Type B pancreatic cell (in vitro differentiated cells): ENCODE measurements around the gene CYP2C9. TPM values are rescaled to one million over a fixed set of nuclear protein-coding genes. Genes with fewer than 3 reads are reported as not detected.
A peak's percentile ranks its signal among the peaks of the same experiment; 100 is the strongest.
"Not testable (repeated sequence)": the region's sequence is repeated elsewhere in the genome, so short reads cannot be mapped to it uniquely, and the experiment has no call there.

Experiments
- DNase-seq: peaks from one replicate; pipeline ENCODE4 v3.0.0; 2021; ENCODE audit warnings: mixed read lengths; ENCODE audit not compliant: unreplicated experiment; ENCODE audit errors: extremely low spot score
- H3K27ac Mint-ChIP-seq: 2 replicates; pipeline ENCODE4 v1.8.0; 2021; ENCODE audit warnings: mild to moderate bottlenecking, mixed read lengths
- H3K27me3 Mint-ChIP-seq: 2 replicates; pipeline ENCODE4 v1.8.0; 2021; ENCODE audit warnings: mixed read lengths
- H3K36me3 Mint-ChIP-seq: 2 replicates; pipeline ENCODE4 v1.8.0; 2021; ENCODE audit warnings: mixed read lengths
- H3K4me1 Mint-ChIP-seq: one replicate; pipeline ENCODE4 v1.8.0; 2021; ENCODE audit warnings: mixed read lengths; ENCODE audit not compliant: unreplicated experiment
- H3K4me3 Mint-ChIP-seq: 2 replicates; pipeline ENCODE4 v1.8.0; 2021; ENCODE audit warnings: mild to moderate bottlenecking, mixed read lengths
- H3K9me3 Mint-ChIP-seq: 2 replicates; pipeline ENCODE4 v1.8.0; 2021; ENCODE audit warnings: mixed read lengths
- CTCF ChIP-seq: fragments of 200-600 bp; sonication (generic); conservative IDR thresholded peaks from 2 replicates; pipeline ENCODE4 v1.5.0; 2021; ENCODE audit warnings: antibody characterized with exemption, mild to moderate bottlenecking
- total RNA-seq: library from RNA; stranded (reverse); gene quantifications from 2 replicates; pipeline ENCODE4 v1.2.1, GENCODE V29; 2021; ENCODE audit warnings: low replicate concordance

Gene CYP2C9
- total RNA-seq, 1 donor from 2014 or later, result 1.5 TPM

- Mint-ChIP-seq H3K4me1 (no peaks in the 10 kb centered on the region), H3K27me3 (no peaks in the 10 kb centered on the region), H3K4me3 (no peak overlapping the region), H3K36me3 (no peaks in the 10 kb centered on the region), H3K9me3 (no peaks in the 10 kb centered on the region), H3K27ac (no peak overlapping the region)
- no peak for DNase-seq
- TF ChIP-seq CTCF, result no peak
These were observed 22.0 kb upstream of the CYP2C9 start for GRCh38 chr10:94916423-94916822.

GRCh38 chr10:94936721-94937120, 1.7 kb upstream of the CYP2C9 start:
- Mint-ChIP-seq H3K27me3 (no peaks in the 10 kb centered on the region), H3K4me3 (no peak overlapping the region), H3K27ac (no peak overlapping the region), H3K36me3 (no peaks in the 10 kb centered on the region), H3K4me1 (no peaks in the 10 kb centered on the region), H3K9me3 (no peaks in the 10 kb centered on the region)
- no peak for TF ChIP-seq CTCF
- DNase-seq, result no peak

GRCh38 chr10:94943432-94944103, 5.1 kb downstream of the CYP2C9 start:
- H3K36me3 Mint-ChIP-seq, H3K4me1 Mint-ChIP-seq, DNase-seq, H3K9me3 Mint-ChIP-seq, H3K27me3 Mint-ChIP-seq, H3K4me3 Mint-ChIP-seq, H3K27ac Mint-ChIP-seq: not testable (repeated sequence)

- not testable (repeated sequence) for H3K4me1 Mint-ChIP-seq, DNase-seq, H3K27me3 Mint-ChIP-seq, H3K4me3 Mint-ChIP-seq, H3K27ac Mint-ChIP-seq, H3K36me3 Mint-ChIP-seq, H3K9me3 Mint-ChIP-seq
These were observed 7.7 kb downstream of the CYP2C9 start for GRCh38 chr10:94946181-94946580.

GRCh38 chr10:94963901-94964300, 25.4 kb downstream of the CYP2C9 start:
- DNase-seq, result no peak
- Mint-ChIP-seq H3K9me3 (no peaks in the 10 kb centered on the region), H3K4me3 (no peak overlapping the region), H3K27ac (no peak overlapping the region), H3K36me3 (no peaks in the 10 kb centered on the region), H3K27me3 (peaks cover 5% of the 10 kb centered on the region), H3K4me1 (no peaks in the 10 kb centered on the region)
- peak; percentile 79 for TF ChIP-seq CTCF

- Mint-ChIP-seq H3K27ac (no peak overlapping the region), H3K4me1 (no peaks in the 10 kb centered on the region), H3K36me3 (no peaks in the 10 kb centered on the region), H3K9me3 (no peaks in the 10 kb centered on the region), H3K4me3 (no peak overlapping the region), H3K27me3 (no peaks in the 10 kb centered on the region)
- no peak for TF ChIP-seq CTCF
- no peak for DNase-seq
These were observed 45.1 kb downstream of the CYP2C9 start for GRCh38 chr10:94983555-94983954.

GRCh38 chr10:94989192-94989591, 50.7 kb downstream of the CYP2C9 start:
- Mint-ChIP-seq H3K4me1 (no peaks in the 10 kb centered on the region), H3K4me3 (no peak overlapping the region), H3K9me3 (peaks cover 10% of the 10 kb centered on the region), H3K27me3 (no peaks in the 10 kb centered on the region), H3K36me3 (no peaks in the 10 kb centered on the region), H3K27ac (no peak overlapping the region)
- no peak for DNase-seq
- TF ChIP-seq CTCF, result no peak
